RWPE2 (cell line): Measurements from ENCODE around the gene TMA16.
A peak's percentile ranks its signal among the peaks of the same experiment; 100 is the strongest.

Experiments used
- ATAC-seq: fragments of 200-7000 bp; cut with Tn5 transposase; 3 replicates; pipeline ENCODE4 v1.9.1; 2021; ENCODE audit warnings: low read depth
- DNase-seq: peaks from one replicate; pipeline ENCODE4 v3.0.0-alpha.2; 2020; ENCODE audit warnings: low spot score
- H3K27ac ChIP-seq: fragments of 450-650 bp; 2 replicates; pipeline ENCODE4 v1.5.1; 2017; ENCODE audit warnings: mild to moderate bottlenecking; ENCODE audit not compliant: poor library complexity, severe bottlenecking
- H3K27me3 ChIP-seq: fragments of 250-450 bp; sonication (Bioruptor Pico); 2 replicates; pipeline ENCODE4 v1.5.1; 2021; ENCODE audit warnings: mild to moderate bottlenecking, moderate library complexity; ENCODE audit not compliant: insufficient read depth, poor library complexity, severe bottlenecking
- H3K36me3 ChIP-seq: fragments of 250-450 bp; sonication (Bioruptor Pico); 2 replicates; pipeline ENCODE4 v1.5.1; 2020; ENCODE audit warnings: low read depth, mild to moderate bottlenecking, moderate library complexity
- H3K4me1 ChIP-seq: fragments of 250-450 bp; sonication (Bioruptor Pico); 2 replicates; pipeline ENCODE4 v1.5.1; 2021; ENCODE audit warnings: mild to moderate bottlenecking, moderate library complexity; ENCODE audit not compliant: insufficient read depth, poor library complexity, severe bottlenecking
- H3K4me3 ChIP-seq: fragments of 250-450 bp; sonication (Bioruptor Pico); 2 replicates; pipeline ENCODE4 v1.5.1; 2021; ENCODE audit warnings: mild to moderate bottlenecking, moderate library complexity; ENCODE audit not compliant: severe bottlenecking
- H3K9me3 ChIP-seq: fragments of 250-450 bp; sonication (Bioruptor Pico); 2 replicates; pipeline ENCODE4 v1.5.1; 2021; ENCODE audit warnings: mild to moderate bottlenecking, moderate library complexity; ENCODE audit not compliant: severe bottlenecking
- TF ChIP-seq, protein P1 (sequence below): fragments of 450-650 bp; IDR thresholded peaks from one replicate; pipeline ENCODE4 v1.5.1; 2017; ENCODE audit warnings: mild to moderate bottlenecking, moderate library complexity; ENCODE audit not compliant: poor library complexity, severe bottlenecking

Gene TMA16

GRCh38 chr4:163548481-163549243 is 54.2 kb downstream of the TMA16 start:
- ATAC-seq: peak; percentile 67; the same call in 1 of the 3 replicates

DNA sequence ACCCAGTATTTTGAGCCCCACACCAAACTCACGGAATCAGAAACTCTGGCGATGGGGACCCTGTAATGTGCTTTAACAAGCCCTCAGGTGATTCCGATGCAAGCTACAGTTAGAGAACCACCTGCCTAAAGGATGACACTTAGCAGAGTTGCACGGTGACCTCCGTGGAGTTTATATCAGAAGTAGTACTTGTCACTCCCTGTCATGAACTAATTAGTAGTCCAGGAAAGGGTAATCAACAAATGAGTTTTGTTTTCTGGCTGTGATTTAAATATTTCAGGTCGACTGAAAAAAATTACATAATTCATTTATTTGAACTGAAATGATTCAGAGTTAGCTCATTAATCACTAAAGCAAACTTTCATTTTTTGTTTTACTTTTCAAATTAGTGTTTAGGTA is 56.4 kb downstream of the TMA16 start:
- TF ChIP-seq, protein P1, sequence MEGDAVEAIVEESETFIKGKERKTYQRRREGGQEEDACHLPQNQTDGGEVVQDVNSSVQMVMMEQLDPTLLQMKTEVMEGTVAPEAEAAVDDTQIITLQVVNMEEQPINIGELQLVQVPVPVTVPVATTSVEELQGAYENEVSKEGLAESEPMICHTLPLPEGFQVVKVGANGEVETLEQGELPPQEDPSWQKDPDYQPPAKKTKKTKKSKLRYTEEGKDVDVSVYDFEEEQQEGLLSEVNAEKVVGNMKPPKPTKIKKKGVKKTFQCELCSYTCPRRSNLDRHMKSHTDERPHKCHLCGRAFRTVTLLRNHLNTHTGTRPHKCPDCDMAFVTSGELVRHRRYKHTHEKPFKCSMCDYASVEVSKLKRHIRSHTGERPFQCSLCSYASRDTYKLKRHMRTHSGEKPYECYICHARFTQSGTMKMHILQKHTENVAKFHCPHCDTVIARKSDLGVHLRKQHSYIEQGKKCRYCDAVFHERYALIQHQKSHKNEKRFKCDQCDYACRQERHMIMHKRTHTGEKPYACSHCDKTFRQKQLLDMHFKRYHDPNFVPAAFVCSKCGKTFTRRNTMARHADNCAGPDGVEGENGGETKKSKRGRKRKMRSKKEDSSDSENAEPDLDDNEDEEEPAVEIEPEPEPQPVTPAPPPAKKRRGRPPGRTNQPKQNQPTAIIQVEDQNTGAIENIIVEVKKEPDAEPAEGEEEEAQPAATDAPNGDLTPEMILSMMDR: no peak
- ATAC-seq (no peak), DNase-seq (no peak)
- Histone ChIP-seq H3K9me3 (no peaks in the 10 kb centered on the region), H3K4me3 (no peak overlapping the region), H3K36me3 (no peaks in the 10 kb centered on the region), H3K4me1 (peaks cover 9% of the 10 kb centered on the region), H3K27me3 (no peaks in the 10 kb centered on the region), H3K27ac (no peak overlapping the region)

More at GRCh38 chr4:163548481-163549243, 54.2 kb downstream of the TMA16 start:
- Histone ChIP-seq H3K36me3 (no peaks in the 10 kb centered on the region), H3K9me3 (no peaks in the 10 kb centered on the region), H3K27ac (no peak overlapping the region), H3K27me3 (no peaks in the 10 kb centered on the region), H3K4me3 (no peak overlapping the region), H3K4me1 (peaks cover 9% of the 10 kb centered on the region)
- TF ChIP-seq, protein P1: peak; percentile 85
- DNase-seq: no peak

GRCh38 chr4:163553146-163553545 is 58.7 kb downstream of the TMA16 start:
- Histone ChIP-seq H3K27ac (no peak overlapping the region), H3K27me3 (no peaks in the 10 kb centered on the region), H3K36me3 (no peaks in the 10 kb centered on the region), H3K4me1 (peaks cover 9% of the 10 kb centered on the region), H3K4me3 (no peak overlapping the region), H3K9me3 (no peaks in the 10 kb centered on the region)
- TF ChIP-seq, protein P1: no peak
- ATAC-seq (no peak), DNase-seq (no peak)

DNA sequence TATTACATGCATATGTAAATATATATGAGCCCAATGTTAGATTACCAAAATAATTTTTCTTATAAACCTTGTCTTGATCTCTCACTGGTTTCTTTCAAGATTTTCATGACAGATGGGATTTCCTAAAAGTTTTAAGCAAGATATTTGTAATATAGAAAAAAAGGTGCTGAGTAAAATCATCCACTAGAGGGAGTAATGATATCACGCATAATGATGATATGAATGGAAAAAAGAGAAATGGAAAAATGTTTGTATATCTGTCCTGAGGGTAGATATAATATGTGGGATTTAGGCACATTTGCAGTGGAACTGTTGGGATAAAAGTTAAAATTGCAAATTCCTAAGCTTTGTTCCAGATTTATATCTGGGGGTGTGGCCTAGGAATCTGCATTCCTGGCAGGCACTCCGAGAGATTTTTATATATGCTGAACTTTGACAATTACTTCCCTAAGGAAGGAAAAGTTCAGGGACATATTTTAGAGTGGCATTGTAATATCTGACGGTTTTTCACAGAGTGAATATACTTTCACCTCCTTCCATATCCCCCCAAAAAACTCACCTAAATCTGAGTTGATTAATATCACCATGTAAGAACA is 60.5 kb downstream of the TMA16 start:
- H3K27ac ChIP-seq: no peak overlapping the region
- H3K4me3 ChIP-seq: no peak overlapping the region
- no peaks in the 10 kb centered on the region for H3K27me3 ChIP-seq
- TF ChIP-seq, protein P1: peak; percentile 84
- DNase-seq (no peak), ATAC-seq (no peak)
- peaks cover 9% of the 10 kb centered on the region for H3K4me1 ChIP-seq
- H3K9me3 ChIP-seq: no peaks in the 10 kb centered on the region
- no peaks in the 10 kb centered on the region for H3K36me3 ChIP-seq

DNA sequence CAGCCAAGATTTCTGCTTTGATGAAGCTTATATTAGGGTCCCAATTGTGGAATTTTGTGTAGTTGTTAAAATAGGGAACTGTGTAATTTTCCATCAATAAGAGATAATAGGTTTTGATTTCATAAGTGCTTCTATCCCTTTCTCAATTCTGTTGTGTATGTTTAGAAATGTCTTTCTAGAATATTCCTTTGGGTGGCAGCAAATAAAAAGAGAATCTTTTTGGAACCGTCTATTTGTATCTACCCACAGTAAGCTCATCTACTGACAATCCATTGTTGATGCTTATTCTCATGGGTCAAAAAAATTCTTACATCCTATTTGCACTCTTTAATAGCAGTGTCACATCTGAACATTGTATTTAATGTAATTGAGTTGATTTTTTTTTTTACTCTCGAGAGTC is 61.7 kb downstream of the TMA16 start:
- ATAC-seq (peak; percentile 31; the same call in 1 of the 3 replicates), DNase-seq (no peak)
- Histone ChIP-seq H3K4me1 (peaks cover 2% of the 10 kb centered on the region), H3K27ac (no peak overlapping the region), H3K4me3 (no peak overlapping the region), H3K27me3 (no peaks in the 10 kb centered on the region), H3K36me3 (no peaks in the 10 kb centered on the region), H3K9me3 (no peaks in the 10 kb centered on the region)
- TF ChIP-seq, protein P1: peak; percentile 51
